Choroid plexus epithelial cell (primary cell): ENCODE results near the gene SLC24A4.

Experiments
- DNase-seq: peaks from one replicate; pipeline ENCODE4 v3.0.0-alpha.2; 2010; ENCODE audit warnings: low read depth
- H3K4me3 ChIP-seq: 2 replicates; pipeline ENCODE4 v1.5.1; 2011; ENCODE audit warnings: low read depth, mild to moderate bottlenecking, control low read depth, low read length, moderate library complexity
- CTCF ChIP-seq: conservative IDR thresholded peaks from 2 replicates; pipeline ENCODE4 v1.5.1; 2011; ENCODE audit warnings: low read depth, mild to moderate bottlenecking, control low read depth, inconsistent platforms, low read length, moderate library complexity

SLC24A4 gene

DNA sequence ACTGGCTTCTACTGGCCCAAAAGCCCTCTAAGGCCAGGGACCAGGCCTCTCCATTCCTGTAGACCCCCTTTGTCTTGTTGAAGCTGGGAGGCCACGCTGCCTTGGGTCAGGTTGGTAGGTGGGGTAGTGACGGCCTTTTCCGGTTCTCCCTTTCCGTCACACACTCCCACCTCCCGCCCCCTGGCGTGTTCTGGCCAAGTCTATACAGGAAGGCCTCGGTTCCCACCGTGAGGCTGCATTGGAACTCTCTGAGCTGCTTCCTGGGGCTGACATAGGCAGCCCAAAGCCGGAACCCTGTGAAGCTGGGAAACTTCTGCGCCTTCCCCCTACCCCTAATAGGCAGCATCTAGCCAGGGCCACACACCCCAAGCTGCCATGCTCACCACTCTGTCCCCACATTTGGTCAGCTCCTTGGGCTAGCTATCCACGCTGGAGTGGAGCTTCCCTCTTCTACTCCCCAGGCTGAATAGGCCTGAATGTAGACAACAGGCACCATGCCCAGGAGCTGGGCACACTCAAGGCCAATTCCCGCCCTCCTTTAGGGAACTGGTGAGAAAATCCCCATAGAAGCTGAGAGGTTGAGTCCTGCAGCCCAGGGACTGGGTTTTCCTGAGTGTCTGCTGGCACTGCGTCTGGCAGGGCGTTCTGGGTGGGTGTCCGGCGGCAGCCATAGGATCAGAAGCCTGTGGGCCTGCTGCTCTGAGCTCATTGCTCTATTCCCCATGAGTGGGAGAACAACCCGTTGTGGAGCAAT, 226.3 kb downstream of the SLC24A4 start:
- no peak for TF ChIP-seq CTCF
- no peak overlapping the region for H3K4me3 ChIP-seq
- no peak for DNase-seq

- no peak for DNase-seq
- H3K4me3 ChIP-seq = no peak overlapping the region
- TF ChIP-seq CTCF = no peak
Measured at GRCh38 chr14:92549859-92550230, 226.9 kb downstream of the SLC24A4 start.
